Epidermal melanocyte (primary cell): ENCODE data around the gene CDIP1.

Experiments used
- DNase-seq: peaks from one replicate; pipeline ENCODE4 v3.0.0; 2011; ENCODE audit warnings: low spot score; ENCODE audit not compliant: insufficient read length

The CDIP1 gene

GRCh38 chr16:4539716-4540284 is 1.2 kb upstream of the CDIP1 start:
- no peak for DNase-seq

GRCh38 chr16:4537376-4538343 is 913 bp downstream of the CDIP1 start:
- DNase-seq = no peak

GRCh38 chr16:4536391-4537106 is 2.0 kb downstream of the CDIP1 start:
- DNase-seq = no peak

- DNase-seq = no peak
Observed at GRCh38 chr16:4535627-4536108, 2.9 kb downstream of the CDIP1 start.

GRCh38 chr16:4534151-4534790 is 4.3 kb downstream of the CDIP1 start:
- DNase-seq = no peak

- no peak for DNase-seq
Observed at GRCh38 chr16:4533490-4533889, 5.1 kb downstream of the CDIP1 start.

GRCh38 chr16:4532238-4532637 is 6.3 kb downstream of the CDIP1 start:
- no peak for DNase-seq

- no peak for DNase-seq
Observed at GRCh38 chr16:4531811-4532210, 6.8 kb downstream of the CDIP1 start.

- DNase-seq = no peak
Observed at GRCh38 chr16:4529085-4530060, 9.2 kb downstream of the CDIP1 start.

- no peak for DNase-seq
Observed at GRCh38 chr16:4525634-4526277, 12.8 kb downstream of the CDIP1 start.

GRCh38 chr16:4525069-4525468 is 13.5 kb downstream of the CDIP1 start:
- no peak for DNase-seq

GRCh38 chr16:4524571-4524970 is 14.0 kb downstream of the CDIP1 start:
- DNase-seq = no peak

GRCh38 chr16:4523686-4524085 is 14.9 kb downstream of the CDIP1 start:
- no peak for DNase-seq

- DNase-seq = no peak
Observed at GRCh38 chr16:4522051-4522581, 16.5 kb downstream of the CDIP1 start.

GRCh38 chr16:4520913-4521312 is 17.7 kb downstream of the CDIP1 start:
- DNase-seq = no peak

GRCh38 chr16:4519274-4520058 is 19.1 kb downstream of the CDIP1 start:
- no peak for DNase-seq

GRCh38 chr16:4517812-4518680 is 20.5 kb downstream of the CDIP1 start:
- DNase-seq = no peak
